OCI-LY7 (cell line): ENCODE measurements around the gene DNAI1.

ENCODE experiments used
- CTCF ChIP-seq: fragments of 200-600 bp; sonication (generic); conservative IDR thresholded peaks from 2 replicates; pipeline ENCODE4 v1.5.1; 2014; ENCODE audit warnings: mild to moderate bottlenecking, antibody characterized with exemption, low read length, moderate library complexity, mixed read lengths
- EZH2phosphoT487 ChIP-seq: fragments of 200-600 bp; sonication (generic); IDR thresholded peaks from 2 replicates; pipeline ENCODE4 v1.6.1; 2018; ENCODE audit warnings: low read depth, borderline replicate concordance, mild to moderate bottlenecking, mixed run types, antibody characterized with exemption, low read length, moderate library complexity, mixed read lengths

- no peak for TF ChIP-seq CTCF
- TF ChIP-seq EZH2phosphoT487: no peak
Measured at GRCh38 chr9:34566322-34566721, 107.7 kb downstream of the DNAI1 start.
